ENCODE results near the gene LPCAT2.

LPCAT2 gene

DNA sequence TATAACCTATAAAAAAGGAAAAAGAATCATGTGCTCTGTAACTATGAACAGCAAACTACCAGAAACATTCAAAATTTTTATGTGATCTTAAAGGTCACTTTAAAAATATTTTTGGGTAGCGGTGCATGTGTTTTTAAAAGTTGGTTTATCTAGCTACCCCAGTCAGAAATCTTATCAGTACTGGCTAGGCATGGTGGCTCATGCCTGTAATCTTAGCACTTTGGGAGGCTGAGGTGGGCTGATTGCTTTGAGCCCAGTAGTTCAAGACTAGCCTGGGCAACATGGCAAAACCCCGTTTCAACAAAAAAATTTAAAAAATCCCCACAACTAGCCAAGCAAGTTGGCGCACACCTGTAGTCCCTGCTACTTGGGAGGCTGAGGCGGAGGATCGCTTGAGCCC is 61.3 kb downstream of the LPCAT2 start:
- Histone ChIP-seq H3K27ac (ENCODE audit: low read depth, low read length) (no peak overlapping the region), H3K9ac (ENCODE audit: low read length) (no peak overlapping the region), H3K27me3 (ENCODE audit: control insufficient read depth, insufficient read depth, low read length) (no peaks in the 10 kb centered on the region), H3K4me3 (ENCODE audit: low read length) (no peak overlapping the region), H3K36me3 (ENCODE audit: control insufficient read depth, insufficient read depth, low read length) (no peaks in the 10 kb centered on the region), H3K4me1 (ENCODE audit: control insufficient read depth, insufficient read depth, low read length) (peaks cover 2% of the 10 kb centered on the region)

GRCh38 chr16:55571191-55571897 is 62.5 kb downstream of the LPCAT2 start:
- no peaks in the 10 kb centered on the region for H3K27me3 ChIP-seq (ENCODE audit: control insufficient read depth, insufficient read depth, low read length)
- no peak overlapping the region for H3K27ac ChIP-seq (ENCODE audit: low read depth, low read length)
- peaks cover 4% of the 10 kb centered on the region for H3K4me1 ChIP-seq (ENCODE audit: control insufficient read depth, insufficient read depth, low read length)
- H3K9ac ChIP-seq (ENCODE audit: low read length), result no peak overlapping the region
- no peak overlapping the region for H3K4me3 ChIP-seq (ENCODE audit: low read length)
- no peaks in the 10 kb centered on the region for H3K36me3 ChIP-seq (ENCODE audit: control insufficient read depth, insufficient read depth, low read length)

DNA sequence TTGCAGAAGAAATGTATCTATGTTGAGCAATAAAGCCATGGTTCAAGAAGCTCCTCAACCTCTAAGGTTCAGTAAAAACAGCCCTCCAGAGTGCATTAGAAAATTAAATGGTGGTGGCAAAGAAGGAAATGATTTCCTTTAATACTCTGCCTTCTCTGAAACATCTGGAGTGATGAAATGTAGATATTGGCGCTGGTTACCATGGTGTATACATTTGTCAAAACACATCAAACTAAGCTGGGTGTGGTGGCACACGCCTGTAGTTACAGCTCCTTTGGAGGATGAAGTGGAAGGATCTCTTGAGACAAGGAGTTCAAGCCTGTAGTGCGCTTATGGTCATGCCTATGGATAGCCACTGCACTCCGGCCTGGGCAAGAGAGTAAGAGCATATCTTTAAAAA is 63.6 kb downstream of the LPCAT2 start:
- Histone ChIP-seq H3K27ac (ENCODE audit: low read depth, low read length) (no peak overlapping the region), H3K36me3 (ENCODE audit: control insufficient read depth, insufficient read depth, low read length) (no peaks in the 10 kb centered on the region), H3K4me1 (ENCODE audit: control insufficient read depth, insufficient read depth, low read length) (peaks cover 4% of the 10 kb centered on the region), H3K4me3 (ENCODE audit: low read length) (no peak overlapping the region), H3K9ac (ENCODE audit: low read length) (no peak overlapping the region), H3K27me3 (ENCODE audit: control insufficient read depth, insufficient read depth, low read length) (no peaks in the 10 kb centered on the region)

DNA sequence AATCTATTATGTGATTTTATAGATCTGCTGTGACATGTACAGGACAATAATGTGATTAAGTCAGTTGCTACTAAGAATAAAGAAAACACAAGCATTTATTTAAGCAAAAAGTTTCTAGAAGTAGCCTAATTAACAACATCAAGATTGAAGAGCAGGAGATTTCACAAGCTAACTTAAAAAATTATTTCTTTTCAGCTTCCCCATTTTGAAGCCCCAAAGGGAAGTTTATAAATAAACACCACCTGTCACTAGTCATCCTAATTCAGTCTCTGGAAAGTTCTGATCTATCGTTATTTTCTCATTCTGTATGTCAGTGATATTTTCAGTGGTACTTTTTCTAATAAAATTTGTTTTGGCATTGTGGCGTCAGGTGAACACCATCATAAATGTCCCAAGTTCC is 65.9 kb downstream of the LPCAT2 start:
- Histone ChIP-seq H3K27me3 (ENCODE audit: control insufficient read depth, insufficient read depth, low read length) (no peaks in the 10 kb centered on the region), H3K36me3 (ENCODE audit: control insufficient read depth, insufficient read depth, low read length) (no peaks in the 10 kb centered on the region), H3K4me1 (ENCODE audit: control insufficient read depth, insufficient read depth, low read length) (peaks cover 4% of the 10 kb centered on the region), H3K9ac (ENCODE audit: low read length) (no peak overlapping the region), H3K27ac (ENCODE audit: low read depth, low read length) (no peak overlapping the region), H3K4me3 (ENCODE audit: low read length) (no peak overlapping the region)

DNA sequence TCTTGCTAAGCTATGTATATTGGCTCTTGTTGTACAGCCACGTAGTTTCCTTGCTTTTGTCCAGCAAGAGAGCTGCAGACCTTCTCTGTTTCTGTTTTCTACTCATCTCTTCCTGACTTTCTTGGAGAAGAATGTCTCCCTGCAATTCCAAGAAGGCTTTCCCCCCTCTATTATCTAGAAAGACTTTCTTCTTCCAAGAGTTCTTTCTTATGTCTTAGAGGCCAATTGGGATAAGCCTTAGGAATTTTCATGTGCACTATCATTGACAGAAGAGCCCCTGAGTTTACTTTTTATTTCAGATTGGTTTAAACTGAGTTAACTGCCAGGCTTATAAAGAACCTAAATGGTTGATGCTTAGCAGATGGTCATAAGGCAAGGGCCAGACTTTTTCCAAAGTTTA is 66.6 kb downstream of the LPCAT2 start:
- Histone ChIP-seq H3K4me3 (ENCODE audit: low read length) (no peak overlapping the region), H3K9ac (ENCODE audit: low read length) (no peak overlapping the region), H3K4me1 (ENCODE audit: control insufficient read depth, insufficient read depth, low read length) (peaks cover 4% of the 10 kb centered on the region), H3K27ac (ENCODE audit: low read depth, low read length) (no peak overlapping the region), H3K36me3 (ENCODE audit: control insufficient read depth, insufficient read depth, low read length) (no peaks in the 10 kb centered on the region), H3K27me3 (ENCODE audit: control insufficient read depth, insufficient read depth, low read length) (no peaks in the 10 kb centered on the region)

- Histone ChIP-seq H3K9ac (ENCODE audit: low read length) (no peak overlapping the region), H3K27ac (ENCODE audit: low read depth, low read length) (no peak overlapping the region), H3K4me3 (ENCODE audit: low read length) (no peak overlapping the region), H3K4me1 (ENCODE audit: control insufficient read depth, insufficient read depth, low read length) (peaks cover 4% of the 10 kb centered on the region), H3K27me3 (ENCODE audit: control insufficient read depth, insufficient read depth, low read length) (no peaks in the 10 kb centered on the region), H3K36me3 (ENCODE audit: control insufficient read depth, insufficient read depth, low read length) (no peaks in the 10 kb centered on the region)
Observed at GRCh38 chr16:55576384-55576783, 67.5 kb downstream of the LPCAT2 start.

- Histone ChIP-seq H3K36me3 (ENCODE audit: control insufficient read depth, insufficient read depth, low read length) (no peaks in the 10 kb centered on the region), H3K27me3 (ENCODE audit: control insufficient read depth, insufficient read depth, low read length) (no peaks in the 10 kb centered on the region)
Observed at GRCh38 chr16:55577887-55578286, 69.0 kb downstream of the LPCAT2 start.

DNA sequence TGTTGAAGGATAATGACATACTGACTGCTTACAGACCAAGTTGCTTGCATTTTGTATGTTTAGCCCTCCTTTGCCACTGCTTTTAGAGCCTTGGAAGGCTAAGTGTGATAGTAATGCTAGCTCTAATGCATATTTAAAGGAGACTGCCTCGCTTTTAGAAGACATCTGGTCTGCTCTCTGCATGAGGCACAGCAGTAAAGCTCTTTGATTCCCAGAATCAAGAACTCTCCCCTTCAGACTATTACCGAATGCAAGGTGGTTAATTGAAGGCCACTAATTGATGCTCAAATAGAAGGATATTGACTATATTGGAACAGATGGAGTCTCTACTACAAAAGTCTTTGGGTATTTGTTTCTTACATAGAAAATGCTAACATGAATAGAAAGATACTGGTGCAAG is 76.8 kb downstream of the LPCAT2 start:
- Histone ChIP-seq H3K36me3 (ENCODE audit: control insufficient read depth, insufficient read depth, low read length) (no peaks in the 10 kb centered on the region), H3K27ac (ENCODE audit: low read depth, low read length) (no peak overlapping the region), H3K4me3 (ENCODE audit: low read length) (no peak overlapping the region), H3K9ac (ENCODE audit: low read length) (no peak overlapping the region), H3K4me1 (ENCODE audit: control insufficient read depth, insufficient read depth, low read length) (no peaks in the 10 kb centered on the region), H3K27me3 (ENCODE audit: control insufficient read depth, insufficient read depth, low read length) (no peaks in the 10 kb centered on the region)

More at GRCh38 chr16:55577887-55578286, 69.0 kb downstream of the LPCAT2 start:
- H3K4me3 ChIP-seq (ENCODE audit: low read length), result no peak overlapping the region
- H3K27ac ChIP-seq (ENCODE audit: low read depth, low read length), result no peak overlapping the region
- H3K9ac ChIP-seq (ENCODE audit: low read length), result no peak overlapping the region
- peaks cover 4% of the 10 kb centered on the region for H3K4me1 ChIP-seq (ENCODE audit: control insufficient read depth, insufficient read depth, low read length)

DNA sequence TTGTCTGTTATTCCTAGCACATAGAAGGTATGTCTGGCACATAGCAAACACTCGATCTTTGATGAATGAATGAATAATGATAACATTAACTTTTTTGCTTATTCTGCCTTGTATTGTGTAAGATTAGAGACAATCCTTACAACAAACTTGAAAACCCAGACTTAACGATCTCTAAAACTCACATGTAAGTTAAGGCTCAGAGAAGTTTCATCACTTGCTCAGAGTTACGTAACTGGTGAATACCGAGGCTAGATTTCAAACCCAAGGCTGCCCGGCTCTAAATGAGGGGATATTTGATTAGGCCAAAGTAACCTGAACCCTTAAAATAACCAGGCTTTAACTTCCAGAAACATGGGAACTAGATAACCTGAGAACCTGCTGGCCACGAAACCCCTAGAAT is 79.9 kb downstream of the LPCAT2 start:
- Histone ChIP-seq H3K36me3 (ENCODE audit: control insufficient read depth, insufficient read depth, low read length) (no peaks in the 10 kb centered on the region), H3K9ac (ENCODE audit: low read length) (no peak overlapping the region), H3K4me3 (ENCODE audit: low read length) (no peak overlapping the region), H3K27me3 (ENCODE audit: control insufficient read depth, insufficient read depth, low read length) (peaks cover 2% of the 10 kb centered on the region), H3K4me1 (ENCODE audit: control insufficient read depth, insufficient read depth, low read length) (no peaks in the 10 kb centered on the region), H3K27ac (ENCODE audit: low read depth, low read length) (no peak overlapping the region)

DNA sequence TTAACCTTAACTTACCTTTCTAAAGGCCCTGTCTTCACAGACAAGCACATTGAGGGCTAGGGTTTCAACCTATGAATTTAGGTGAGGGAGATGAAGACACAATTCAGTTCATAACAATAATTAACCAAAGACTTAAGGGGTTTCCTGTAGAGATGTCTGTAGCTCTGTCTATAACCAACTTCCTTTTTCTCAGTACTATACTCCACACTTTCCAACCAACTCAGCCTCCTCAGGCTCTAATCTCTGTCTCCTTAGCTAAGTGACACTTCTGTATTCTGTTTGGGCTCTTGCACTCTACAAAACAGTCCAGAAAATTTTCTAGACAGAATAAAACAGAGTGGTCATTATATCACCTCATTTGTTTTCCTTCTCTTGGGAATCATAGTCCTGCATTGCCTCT is 83.4 kb downstream of the LPCAT2 start:
- no peak overlapping the region for H3K27ac ChIP-seq (ENCODE audit: low read depth, low read length)
- H3K4me1 ChIP-seq (ENCODE audit: control insufficient read depth, insufficient read depth, low read length), result no peaks in the 10 kb centered on the region
- no peak overlapping the region for H3K4me3 ChIP-seq (ENCODE audit: low read length)
- H3K36me3 ChIP-seq (ENCODE audit: control insufficient read depth, insufficient read depth, low read length), result no peaks in the 10 kb centered on the region
- peaks cover 2% of the 10 kb centered on the region for H3K27me3 ChIP-seq (ENCODE audit: control insufficient read depth, insufficient read depth, low read length)
- H3K9ac ChIP-seq (ENCODE audit: low read length), result no peak overlapping the region

DNA sequence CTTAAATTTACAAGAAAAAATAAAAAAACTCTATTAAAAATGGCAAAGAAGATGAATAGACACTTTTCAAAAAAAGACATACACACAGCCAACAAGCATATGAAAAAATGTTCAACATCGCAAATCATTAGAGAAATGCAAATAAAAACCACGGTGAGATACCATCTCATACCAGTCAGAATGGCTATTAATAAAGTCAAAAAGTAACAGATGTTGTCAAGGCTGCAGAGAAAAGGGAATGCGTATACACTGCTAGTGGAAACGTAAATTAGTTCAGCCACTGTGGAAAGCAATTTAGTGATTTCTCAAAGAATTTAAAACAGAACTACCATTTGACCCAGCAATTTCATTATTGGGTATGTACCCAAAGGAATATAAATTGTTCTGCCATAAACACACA is 89.1 kb downstream of the LPCAT2 start:
- Histone ChIP-seq H3K4me1 (ENCODE audit: control insufficient read depth, insufficient read depth, low read length) (no peaks in the 10 kb centered on the region), H3K36me3 (ENCODE audit: control insufficient read depth, insufficient read depth, low read length) (no peaks in the 10 kb centered on the region), H3K9ac (ENCODE audit: low read length) (no peak overlapping the region), H3K27me3 (ENCODE audit: control insufficient read depth, insufficient read depth, low read length) (no peaks in the 10 kb centered on the region), H3K4me3 (ENCODE audit: low read length) (no peak overlapping the region), H3K27ac (ENCODE audit: low read depth, low read length) (no peak overlapping the region)

DNA sequence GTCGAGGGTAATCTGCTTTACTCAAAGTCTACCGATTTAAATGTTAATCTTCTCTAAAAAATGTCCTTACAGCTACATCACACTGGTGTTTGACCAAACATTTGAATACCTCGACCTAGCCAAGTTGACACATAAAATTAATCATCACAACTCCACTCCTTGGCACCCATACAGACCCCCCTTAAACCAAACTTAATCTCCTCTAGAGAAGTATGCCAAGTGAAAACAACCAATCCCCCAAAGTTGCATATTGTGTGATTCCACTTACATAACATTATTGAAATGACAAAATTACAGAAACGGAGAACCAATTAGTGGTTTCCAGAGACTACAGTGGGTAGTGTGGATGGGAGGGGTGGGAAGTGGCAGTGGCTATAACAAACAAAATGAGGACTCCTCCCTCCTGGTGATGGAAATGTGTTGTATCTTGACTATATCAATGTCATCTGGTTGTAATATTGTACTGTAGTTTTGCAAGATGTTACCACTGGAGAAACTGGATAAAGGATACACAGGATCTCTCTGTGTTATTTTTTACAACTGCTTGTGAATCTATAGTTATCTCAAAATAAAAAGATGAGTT is 97.0 kb downstream of the LPCAT2 start:
- no peak overlapping the region for H3K4me3 ChIP-seq (ENCODE audit: low read length)
- H3K36me3 ChIP-seq (ENCODE audit: control insufficient read depth, insufficient read depth, low read length), result no peaks in the 10 kb centered on the region
- H3K9ac ChIP-seq (ENCODE audit: low read length), result no peak overlapping the region
- H3K4me1 ChIP-seq (ENCODE audit: control insufficient read depth, insufficient read depth, low read length), result no peaks in the 10 kb centered on the region
- no peaks in the 10 kb centered on the region for H3K27me3 ChIP-seq (ENCODE audit: control insufficient read depth, insufficient read depth, low read length)
- H3K27ac ChIP-seq (ENCODE audit: low read depth, low read length), result no peak overlapping the region

Data from rectal smooth muscle tissue (tissue), 1 donor.